Neuronal stem cell (in vitro differentiated cells): ENCODE measurements around the gene ZDHHC3.
A peak's percentile ranks its signal among the peaks of the same experiment; 100 is the strongest.

Experiments used
- DNase-seq: peaks from one replicate; pipeline ENCODE4 v3.0.0-alpha.2; 2013; ENCODE audit warnings: low spot score
- H2AFZ ChIP-seq: one replicate; pipeline ENCODE4 v1.6.1; 2013; ENCODE audit warnings: mild to moderate bottlenecking, low read length, inconsistent platforms
- H2AK5ac ChIP-seq: 2 replicates; pipeline ENCODE4 v1.6.1; 2013; ENCODE audit warnings: low read depth, mild to moderate bottlenecking, inconsistent platforms, low read length, moderate library complexity, mixed read lengths
- H2BK120ac ChIP-seq: 2 replicates; pipeline ENCODE4 v1.6.1; 2013; ENCODE audit warnings: low read depth, mild to moderate bottlenecking, inconsistent platforms, low read length, moderate library complexity, mixed read lengths
- H2BK12ac ChIP-seq: one replicate; pipeline ENCODE4 v1.6.1; 2013; ENCODE audit warnings: low read length, inconsistent platforms
- H2BK15ac ChIP-seq: 2 replicates; pipeline ENCODE4 v1.6.1; 2013; ENCODE audit warnings: mild to moderate bottlenecking, low read length, inconsistent platforms, mixed read lengths
- H2BK5ac ChIP-seq: one replicate; pipeline ENCODE4 v1.6.1; 2013; ENCODE audit warnings: inconsistent platforms, mild to moderate bottlenecking, low read length, moderate library complexity
- H3K14ac ChIP-seq: one replicate; pipeline ENCODE4 v1.6.1; 2013; ENCODE audit warnings: low read length, inconsistent platforms
- H3K18ac ChIP-seq: 2 replicates; pipeline ENCODE4 v1.6.1; 2013; ENCODE audit warnings: low read length, inconsistent platforms
- H3K23ac ChIP-seq: 2 replicates; pipeline ENCODE4 v1.6.1; 2013; ENCODE audit warnings: low read depth, mild to moderate bottlenecking, mixed read lengths, low read length, inconsistent platforms; ENCODE audit not compliant: poor library complexity
- H3K27ac ChIP-seq: replicated peaks from 3 replicates; pipeline ENCODE4 v1.5.1; 2013; ENCODE audit warnings: low read length, inconsistent platforms
- H3K27me3 ChIP-seq, 3 experiments: 2 replicates each; pipeline ENCODE4 v1.6.1; 2013; ENCODE audit warnings: low read length in 3 of 3, mild to moderate bottlenecking in 2 of 3, inconsistent platforms in 1 of 3, low read depth in 1 of 3, mixed read lengths in 1 of 3, moderate library complexity in 1 of 3; ENCODE audit not compliant: control insufficient read depth in 3 of 3, insufficient read depth in 3 of 3
- H3K36me3 ChIP-seq, 2 donors: replicated peaks in 1 of 2; 2 replicates each; pipeline ENCODE4 v1.6.1; 2013; ENCODE audit warnings: low read length in 2 of 2; ENCODE audit not compliant: control insufficient read depth in 2 of 2, insufficient read depth in 2 of 2
- H3K4ac ChIP-seq: 2 replicates; pipeline ENCODE4 v1.6.1; 2013; ENCODE audit warnings: inconsistent platforms, mild to moderate bottlenecking, low read length, moderate library complexity
- H3K4me1 ChIP-seq, 2 donors: 1 replicate in 1 of 2; 2 replicates in 1 of 2; pipeline ENCODE4 v1.6.1; 2013; ENCODE audit warnings: low read length in 2 of 2, low read depth in 1 of 2; ENCODE audit not compliant: control insufficient read depth in 2 of 2, insufficient read depth in 1 of 2
- H3K4me2 ChIP-seq: one replicate; pipeline ENCODE4 v1.6.1; 2013; ENCODE audit warnings: mild to moderate bottlenecking, low read length, inconsistent platforms; ENCODE audit not compliant: insufficient read depth, poor library complexity, severe bottlenecking
- H3K4me3 ChIP-seq, 2 donors: 2 replicates each; pipeline ENCODE4 v1.5.1; 2013; ENCODE audit warnings: low read length in 2 of 2, mild to moderate bottlenecking in 2 of 2, inconsistent platforms in 1 of 2, moderate library complexity in 1 of 2
- H3K79me1 ChIP-seq: one replicate; pipeline ENCODE4 v1.6.1; 2013; ENCODE audit warnings: low read depth, mild to moderate bottlenecking, inconsistent platforms, low read length, moderate library complexity
- H3K9ac ChIP-seq: one replicate; pipeline ENCODE4 v1.6.1; 2013; ENCODE audit warnings: mild to moderate bottlenecking, low read depth, low read length, inconsistent platforms; ENCODE audit not compliant: poor library complexity
- H3K9me3 ChIP-seq, 2 donors: replicated peaks in 1 of 2; 2 replicates each; pipeline versions ENCODE3 to v1.6.1; 2013; ENCODE audit warnings: low read length in 2 of 2, mild to moderate bottlenecking in 2 of 2, inconsistent platforms in 1 of 2, low read depth in 1 of 2, mixed read lengths in 1 of 2, moderate library complexity in 1 of 2; ENCODE audit not compliant: control insufficient read depth in 2 of 2, insufficient read depth in 1 of 2
- H4K8ac ChIP-seq: one replicate; pipeline ENCODE4 v1.6.1; 2013; ENCODE audit warnings: low read depth, mild to moderate bottlenecking, inconsistent platforms, low read length, moderate library complexity
- H4K91ac ChIP-seq: one replicate; pipeline ENCODE4 v1.6.1; 2013; ENCODE audit warnings: low read length, low read depth, mild to moderate bottlenecking, inconsistent platforms; ENCODE audit not compliant: poor library complexity
- WGBS, 2 donors: extraction: QIAGEN DNeasy Blood & Tissue Kit; methylation state at CpG; one replicate each; pipeline ENCODE4 v1.1.7; 2013; ENCODE audit warnings: missing lambda C conversion rate in 2 of 2, mixed read lengths in 1 of 2; ENCODE audit not compliant: insufficient read length in 2 of 2, insufficient replicate concordance in 1 of 2; ENCODE audit errors: extremely low coverage in 2 of 2; 5-methylcytosine and 5-hydroxymethylcytosine counted together

Gene ZDHHC3

GRCh38 chr3:44957986-44958385, 18.0 kb downstream of the ZDHHC3 start:
- DNase-seq: no peak
- Histone ChIP-seq H3K4ac (no peak overlapping the region), H3K23ac (no peak overlapping the region), H3K4me1 (no peaks in the 10 kb centered on the region), H3K79me1 (no peaks in the 10 kb centered on the region), H2AK5ac (no peak overlapping the region), H4K8ac (no peak overlapping the region), H2AFZ (no peak overlapping the region), H2BK15ac (no peak overlapping the region), H3K4me3 (no peak overlapping the region), H2BK12ac (no peak overlapping the region), H3K27me3 (no peaks in the 10 kb centered on the region), H3K36me3 (peaks cover 7 to 57% of the 10 kb centered on the region in 2 donors), H3K18ac (no peak overlapping the region), H4K91ac (no peak overlapping the region), H3K27ac (no peak overlapping the region), H3K14ac (no peak overlapping the region), H2BK120ac (no peak overlapping the region), H3K9ac (no peak overlapping the region), H3K9me3 (no peaks in the 10 kb centered on the region), H2BK5ac (no peak overlapping the region), H3K4me2 (no peak overlapping the region)
- no CpG with 5 or more reads among the region's 4 CpGs for WGBS, 2 donors

- Histone ChIP-seq H3K18ac (no peak overlapping the region), H3K4ac (no peak overlapping the region), H3K27ac (no peak overlapping the region), H2BK5ac (no peak overlapping the region), H3K14ac (no peak overlapping the region), H3K4me3 (no peak overlapping the region), H3K27me3 (no peaks in the 10 kb centered on the region), H3K4me2 (no peak overlapping the region), H4K8ac (no peak overlapping the region), H4K91ac (no peak overlapping the region), H3K79me1 (no peaks in the 10 kb centered on the region), H3K23ac (no peak overlapping the region), H2BK15ac (no peak overlapping the region), H2AFZ (no peak overlapping the region), H3K9ac (no peak overlapping the region), H3K4me1 (peaks cover 0 to 3% of the 10 kb centered on the region in 2 donors), H2BK120ac (no peak overlapping the region), H2AK5ac (no peak overlapping the region), H3K9me3 (no peaks in the 10 kb centered on the region), H2BK12ac (no peak overlapping the region), H3K36me3 (peaks cover 7 to 57% of the 10 kb centered on the region in 2 donors)
- no peak for DNase-seq
- WGBS, 2 donors: no CpG with 5 or more reads among the region's 1 CpG
Measured at GRCh38 chr3:44955917-44956316, 20.1 kb downstream of the ZDHHC3 start.

GRCh38 chr3:44954962-44955361, 21.0 kb downstream of the ZDHHC3 start:
- no peak overlapping the region for H2BK120ac ChIP-seq
- H3K14ac ChIP-seq: no peak overlapping the region
- no peak overlapping the region for H3K4ac ChIP-seq
- H3K9me3 ChIP-seq: no peaks in the 10 kb centered on the region
- H2BK5ac ChIP-seq: no peak overlapping the region
- no peak overlapping the region for H4K8ac ChIP-seq
- no peak overlapping the region for H3K4me2 ChIP-seq
- H2BK12ac ChIP-seq: no peak overlapping the region
- H3K4me3 ChIP-seq: no peak overlapping the region
- no peak overlapping the region for H3K27ac ChIP-seq
- DNase-seq: no peak
- peaks cover 7 to 57% of the 10 kb centered on the region in 2 donors for H3K36me3 ChIP-seq
- no peaks in the 10 kb centered on the region for H3K79me1 ChIP-seq
- no peaks in the 10 kb centered on the region for H3K27me3 ChIP-seq
- H2AK5ac ChIP-seq: no peak overlapping the region
- H3K9ac ChIP-seq: no peak overlapping the region
- no peak overlapping the region for H2AFZ ChIP-seq
- WGBS, 2 donors: no CpG with 5 or more reads among the region's 3 CpGs
- H3K23ac ChIP-seq: peak overlapping the region; percentile 53
- H3K18ac ChIP-seq: no peak overlapping the region
- H3K4me1 ChIP-seq: peaks cover 0 to 12% of the 10 kb centered on the region in 2 donors
- H4K91ac ChIP-seq: no peak overlapping the region
- H2BK15ac ChIP-seq: no peak overlapping the region

- Histone ChIP-seq H3K27me3 (no peaks in the 10 kb centered on the region), H2BK5ac (no peak overlapping the region), H4K91ac (no peak overlapping the region), H3K9ac (no peak overlapping the region), H2AK5ac (no peak overlapping the region), H2BK15ac (no peak overlapping the region), H2AFZ (no peak overlapping the region), H2BK12ac (no peak overlapping the region), H3K18ac (no peak overlapping the region), H3K79me1 (no peaks in the 10 kb centered on the region), H4K8ac (no peak overlapping the region), H3K14ac (no peak overlapping the region), H3K27ac (no peak overlapping the region), H3K36me3 (peaks cover 7 to 54% of the 10 kb centered on the region in 2 donors), H3K4me2 (no peak overlapping the region), H3K23ac (no peak overlapping the region), H3K4me3 (no peak overlapping the region), H3K4ac (no peak overlapping the region), H2BK120ac (no peak overlapping the region), H3K9me3 (no peaks in the 10 kb centered on the region), H3K4me1 (peaks cover 0 to 12% of the 10 kb centered on the region in 2 donors)
- no peak for DNase-seq
- no CpG with 5 or more reads among the region's 5 CpGs for WGBS, 2 donors
Measured at GRCh38 chr3:44954304-44954703, 21.7 kb downstream of the ZDHHC3 start.
